PFSK-1 (cell line): ENCODE results near the gene CENPA.

Experiments used
- FOXP2 ChIP-seq: optimal IDR thresholded peaks from 2 replicates; pipeline ENCODE3; 2011; ENCODE audit warnings: borderline replicate concordance, control low read depth, inconsistent platforms; ENCODE audit not compliant: insufficient read depth; ENCODE audit errors: extremely low read length, extremely low read depth
- POLR2AphosphoS5 ChIP-seq: IDR thresholded peaks from 2 replicates; pipeline ENCODE4 v1.6.1; 2012; ENCODE audit warnings: low read depth, mild to moderate bottlenecking, control low read depth, low read length, moderate library complexity
- SIN3A ChIP-seq: IDR thresholded peaks from 2 replicates; pipeline ENCODE4 v1.6.1; 2012; ENCODE audit warnings: mild to moderate bottlenecking, low read length, moderate library complexity, borderline replicate concordance; ENCODE audit not compliant: insufficient read depth
- TAF1 ChIP-seq: IDR thresholded peaks from 2 replicates; pipeline ENCODE4 v1.6.1; 2012; ENCODE audit warnings: low read length, control low read depth, borderline replicate concordance; ENCODE audit not compliant: insufficient read depth
- TF ChIP-seq, protein P1 (sequence below), 2 experiments: IDR thresholded peaks; 2 replicates each; pipeline versions ENCODE4 v1.6.1 to v1.8.0; 2011 to 2012; ENCODE audit warnings: low read depth in 2 of 2, low read length in 2 of 2, control low read depth in 1 of 2, inconsistent platforms in 1 of 2, mild to moderate bottlenecking in 1 of 2, moderate library complexity in 1 of 2; ENCODE audit not compliant: insufficient read depth in 1 of 2

CENPA gene

GRCh38 chr2:26820932-26821331 is 35.1 kb downstream of the CENPA start:
- no peak for TF ChIP-seq POLR2AphosphoS5
- no peak for TF ChIP-seq SIN3A
- TF ChIP-seq TAF1: no peak
- TF ChIP-seq, protein P1, sequence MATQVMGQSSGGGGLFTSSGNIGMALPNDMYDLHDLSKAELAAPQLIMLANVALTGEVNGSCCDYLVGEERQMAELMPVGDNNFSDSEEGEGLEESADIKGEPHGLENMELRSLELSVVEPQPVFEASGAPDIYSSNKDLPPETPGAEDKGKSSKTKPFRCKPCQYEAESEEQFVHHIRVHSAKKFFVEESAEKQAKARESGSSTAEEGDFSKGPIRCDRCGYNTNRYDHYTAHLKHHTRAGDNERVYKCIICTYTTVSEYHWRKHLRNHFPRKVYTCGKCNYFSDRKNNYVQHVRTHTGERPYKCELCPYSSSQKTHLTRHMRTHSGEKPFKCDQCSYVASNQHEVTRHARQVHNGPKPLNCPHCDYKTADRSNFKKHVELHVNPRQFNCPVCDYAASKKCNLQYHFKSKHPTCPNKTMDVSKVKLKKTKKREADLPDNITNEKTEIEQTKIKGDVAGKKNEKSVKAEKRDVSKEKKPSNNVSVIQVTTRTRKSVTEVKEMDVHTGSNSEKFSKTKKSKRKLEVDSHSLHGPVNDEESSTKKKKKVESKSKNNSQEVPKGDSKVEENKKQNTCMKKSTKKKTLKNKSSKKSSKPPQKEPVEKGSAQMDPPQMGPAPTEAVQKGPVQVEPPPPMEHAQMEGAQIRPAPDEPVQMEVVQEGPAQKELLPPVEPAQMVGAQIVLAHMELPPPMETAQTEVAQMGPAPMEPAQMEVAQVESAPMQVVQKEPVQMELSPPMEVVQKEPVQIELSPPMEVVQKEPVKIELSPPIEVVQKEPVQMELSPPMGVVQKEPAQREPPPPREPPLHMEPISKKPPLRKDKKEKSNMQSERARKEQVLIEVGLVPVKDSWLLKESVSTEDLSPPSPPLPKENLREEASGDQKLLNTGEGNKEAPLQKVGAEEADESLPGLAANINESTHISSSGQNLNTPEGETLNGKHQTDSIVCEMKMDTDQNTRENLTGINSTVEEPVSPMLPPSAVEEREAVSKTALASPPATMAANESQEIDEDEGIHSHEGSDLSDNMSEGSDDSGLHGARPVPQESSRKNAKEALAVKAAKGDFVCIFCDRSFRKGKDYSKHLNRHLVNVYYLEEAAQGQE (IDR thresholded peaks at IDR 0.05; ENCODE audit: insufficient read depth in 1 of 2, low read depth in 2 of 2, low read length in 2 of 2): no peak
- no peak for TF ChIP-seq FOXP2

- no peak for TF ChIP-seq SIN3A
- no peak for TF ChIP-seq FOXP2
- no peak for TF ChIP-seq POLR2AphosphoS5
- TF ChIP-seq, protein P1 (IDR thresholded peaks at IDR 0.05; ENCODE audit: insufficient read depth in 1 of 2, low read depth in 2 of 2, low read length in 2 of 2): no peak
- TF ChIP-seq TAF1: no peak
Observed at GRCh38 chr2:26822877-26823276, 37.0 kb downstream of the CENPA start.

DNA sequence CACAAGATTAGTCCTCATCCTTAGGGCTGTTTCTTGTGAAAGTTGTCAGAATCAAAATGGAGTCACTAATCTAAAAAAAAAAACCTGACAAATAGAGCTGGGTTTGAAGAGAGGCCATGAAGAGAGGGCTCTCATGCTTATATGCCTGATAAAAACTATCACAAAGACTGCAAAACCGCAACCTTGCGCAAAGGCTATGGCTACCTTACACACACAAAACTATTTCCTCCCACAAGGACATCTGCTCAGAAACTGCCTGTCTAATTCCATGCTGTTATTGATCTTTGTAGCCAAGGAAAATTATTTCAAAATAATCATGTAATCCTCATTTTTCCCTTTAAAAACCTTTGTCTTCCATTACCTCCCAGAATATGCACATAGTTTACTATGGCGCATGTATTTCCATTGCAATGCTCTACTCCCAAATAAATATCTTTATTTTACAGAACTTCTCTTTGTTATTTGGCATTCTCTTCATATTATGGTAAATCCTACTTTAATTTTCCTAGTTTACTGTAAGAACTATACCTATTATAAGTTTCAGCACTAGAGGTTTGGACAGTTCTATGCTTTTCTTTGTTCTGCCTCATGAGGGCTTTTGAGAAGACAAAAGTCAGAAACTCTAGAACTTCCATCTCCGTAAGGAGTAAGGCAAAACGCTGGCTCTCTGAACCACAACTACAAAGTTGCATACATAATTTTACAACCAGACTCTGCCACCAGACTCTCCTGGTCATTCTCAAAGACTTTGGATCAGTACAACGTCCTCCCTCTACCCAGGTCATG is 52.5 kb downstream of the CENPA start:
- TF ChIP-seq TAF1 (no peak), POLR2AphosphoS5 (no peak), FOXP2 (no peak), SIN3A (no peak)
- TF ChIP-seq, protein P1 (IDR thresholded peaks at IDR 0.05; ENCODE audit: insufficient read depth in 1 of 2, low read depth in 2 of 2, low read length in 2 of 2): peak; percentile 81 to 90

DNA sequence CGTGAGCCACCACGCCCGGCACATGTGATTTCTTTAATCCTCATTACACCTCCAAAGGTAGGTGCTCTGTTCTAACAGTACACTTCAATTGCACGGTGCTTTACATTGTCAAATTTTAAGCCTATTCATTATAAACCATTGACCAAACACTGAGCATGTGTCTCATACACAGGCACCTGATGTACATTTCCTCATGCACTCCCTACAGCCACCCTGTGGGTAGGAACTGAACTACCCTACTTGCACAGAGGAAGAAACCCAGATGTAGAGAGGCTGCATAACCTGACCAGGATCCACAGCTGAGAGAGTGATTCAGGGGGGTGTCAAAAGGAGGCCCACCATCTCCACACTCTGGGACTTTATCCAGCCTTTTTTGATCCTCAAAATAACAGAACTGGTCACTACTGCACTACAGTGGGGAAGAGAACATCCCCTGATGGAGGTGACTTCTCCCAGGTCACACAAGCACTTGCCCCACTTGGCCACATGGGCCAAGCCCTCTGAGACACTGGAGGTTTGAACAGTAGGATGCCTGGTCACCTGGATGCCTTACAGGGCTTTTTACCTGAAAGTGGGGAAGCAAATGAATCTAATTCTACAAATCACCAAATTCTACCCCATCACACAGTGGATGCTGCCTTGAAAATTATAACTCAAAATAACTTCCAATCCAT is 55.2 kb downstream of the CENPA start:
- TF ChIP-seq, protein P1 (IDR thresholded peaks at IDR 0.05; ENCODE audit: insufficient read depth in 1 of 2, low read depth in 2 of 2, low read length in 2 of 2): no peak
- TF ChIP-seq FOXP2 (no peak), POLR2AphosphoS5 (no peak), SIN3A (no peak)
